Measurements from ENCODE around the gene COL1A1.

Gene COL1A1

GRCh38 chr17:50172130-50172529, 29.3 kb downstream of the COL1A1 start:
- no peak for DNase-seq (ENCODE audit: low read depth)

GRCh38 chr17:50171371-50172071, 29.9 kb downstream of the COL1A1 start:
- DNase-seq (ENCODE audit: low read depth) = no peak

- DNase-seq (ENCODE audit: low read depth) = no peak
Observed at GRCh38 chr17:50170662-50171370, 30.6 kb downstream of the COL1A1 start.

- DNase-seq (ENCODE audit: low read depth) = no peak
Observed at GRCh38 chr17:50169881-50170459, 31.5 kb downstream of the COL1A1 start.

- DNase-seq (ENCODE audit: low read depth) = peak; percentile 69
Observed at GRCh38 chr17:50169121-50169764, 32.2 kb downstream of the COL1A1 start.

- no peak for DNase-seq (ENCODE audit: low read depth)
Observed at GRCh38 chr17:50168319-50168718, 33.1 kb downstream of the COL1A1 start.

GRCh38 chr17:50167371-50167770, 34.1 kb downstream of the COL1A1 start:
- DNase-seq (ENCODE audit: low read depth) = no peak

- no peak for DNase-seq (ENCODE audit: low read depth)
Observed at GRCh38 chr17:50166518-50167181, 34.8 kb downstream of the COL1A1 start.

- no peak for DNase-seq (ENCODE audit: low read depth)
Observed at GRCh38 chr17:50165867-50166517, 35.4 kb downstream of the COL1A1 start, which contains the start of gene SGCA. SGCA (plus strand) TSS chr17:50166005; CDS start chr17:50166041, 36 bp downstream.

- no peak for DNase-seq (ENCODE audit: low read depth)
Observed at GRCh38 chr17:50165466-50165865, 36.0 kb downstream of the COL1A1 start.

GRCh38 chr17:50165066-50165465, 36.4 kb downstream of the COL1A1 start:
- no peak for DNase-seq (ENCODE audit: low read depth)

- DNase-seq (ENCODE audit: low read depth) = no peak
Observed at GRCh38 chr17:50164697-50164988, 36.8 kb downstream of the COL1A1 start.

- DNase-seq (ENCODE audit: low read depth) = no peak
Observed at GRCh38 chr17:50163843-50164696, 37.4 kb downstream of the COL1A1 start.

- DNase-seq (ENCODE audit: low read depth) = no peak
Observed at GRCh38 chr17:50162466-50163254, 38.8 kb downstream of the COL1A1 start.

- DNase-seq (ENCODE audit: low read depth) = no peak
Observed at GRCh38 chr17:50161911-50162288, 39.5 kb downstream of the COL1A1 start.

GRCh38 chr17:50161023-50161910, 40.2 kb downstream of the COL1A1 start:
- peak; percentile 82 for DNase-seq (ENCODE audit: low read depth)

- no peak for DNase-seq (ENCODE audit: low read depth)
Observed at GRCh38 chr17:50157891-50158290, 43.5 kb downstream of the COL1A1 start.

GRCh38 chr17:50155115-50155819, 46.2 kb downstream of the COL1A1 start:
- DNase-seq (ENCODE audit: low read depth) = peak; percentile 75
